ENCODE data around the gene LMF1. TPM values are rescaled to one million over a fixed set of nuclear protein-coding genes. Genes with fewer than 3 reads are reported as not detected.

Gene LMF1
- total RNA-seq, 1 donor from 2014 or later, result 14.3 TPM

- no peaks in the 10 kb centered on the region for H3K4me1 Mint-ChIP-seq (ENCODE audit: low read depth)
- no peaks in the 10 kb centered on the region for H3K36me3 Mint-ChIP-seq (ENCODE audit: low read depth)
- no peak for DNase-seq (ENCODE audit: low spot score)
- H3K27me3 Mint-ChIP-seq (ENCODE audit: low read depth), result peaks cover 22% of the 10 kb centered on the region
- no peak overlapping the region for H3K27ac Mint-ChIP-seq
- no peaks in the 10 kb centered on the region for H3K9me3 Mint-ChIP-seq
- intact Hi-C loops (cut with micrococcal nuclease), result no loop called here
- no peak overlapping the region for H3K4me3 Mint-ChIP-seq (ENCODE audit: low read depth)
These were observed 7.6 kb upstream of the LMF1 start for GRCh38 chr16:978403-978802.

- Mint-ChIP-seq H3K27ac (no peak overlapping the region), H3K36me3 (ENCODE audit: low read depth) (no peaks in the 10 kb centered on the region), H3K27me3 (ENCODE audit: low read depth) (peaks cover 18% of the 10 kb centered on the region), H3K4me3 (ENCODE audit: low read depth) (no peak overlapping the region), H3K4me1 (ENCODE audit: low read depth) (no peaks in the 10 kb centered on the region), H3K9me3 (no peaks in the 10 kb centered on the region)
- intact Hi-C loops (cut with micrococcal nuclease), result no loop called here
- no peak for DNase-seq (ENCODE audit: low spot score)
These were observed 7.1 kb upstream of the LMF1 start for GRCh38 chr16:977896-978295.

DNA sequence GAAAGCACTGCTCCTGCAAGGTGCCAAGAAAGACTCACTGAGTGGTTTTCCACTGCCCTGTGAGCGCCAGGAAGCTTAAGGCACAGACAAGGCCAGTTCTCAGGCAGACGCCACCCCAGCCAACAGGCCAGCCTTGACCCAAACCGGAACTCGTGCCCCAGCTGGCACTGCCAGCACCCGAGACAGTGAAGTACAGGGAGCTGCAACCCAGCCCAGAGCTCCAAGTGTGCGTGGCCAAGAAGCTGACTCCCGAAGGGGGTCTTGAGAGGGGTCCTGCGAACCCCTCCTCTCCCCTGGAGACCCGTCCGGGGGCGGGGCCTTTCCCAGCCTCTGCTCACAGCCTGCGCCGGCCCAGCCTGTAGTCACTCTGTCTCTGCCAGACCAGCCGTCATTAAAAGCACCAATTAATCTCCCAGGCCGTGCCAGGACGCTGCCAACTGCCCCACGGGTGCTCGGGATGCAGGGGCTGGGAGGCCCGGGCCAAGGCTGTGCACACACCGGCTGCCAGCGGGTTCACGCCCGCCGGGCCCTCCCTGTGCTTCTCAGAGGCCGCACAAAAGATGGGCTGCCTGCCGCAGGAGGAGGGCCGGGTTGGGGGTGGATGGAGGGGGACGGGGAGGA is 6.4 kb upstream of the LMF1 start:
- Mint-ChIP-seq H3K27me3 (ENCODE audit: low read depth) (peaks cover 14% of the 10 kb centered on the region), H3K4me3 (ENCODE audit: low read depth) (no peak overlapping the region), H3K9me3 (no peaks in the 10 kb centered on the region), H3K4me1 (ENCODE audit: low read depth) (no peaks in the 10 kb centered on the region), H3K27ac (no peak overlapping the region), H3K36me3 (ENCODE audit: low read depth) (no peaks in the 10 kb centered on the region)
- DNase-seq (ENCODE audit: low spot score), result no peak
- intact Hi-C loops (cut with micrococcal nuclease), result no loop called here

DNA sequence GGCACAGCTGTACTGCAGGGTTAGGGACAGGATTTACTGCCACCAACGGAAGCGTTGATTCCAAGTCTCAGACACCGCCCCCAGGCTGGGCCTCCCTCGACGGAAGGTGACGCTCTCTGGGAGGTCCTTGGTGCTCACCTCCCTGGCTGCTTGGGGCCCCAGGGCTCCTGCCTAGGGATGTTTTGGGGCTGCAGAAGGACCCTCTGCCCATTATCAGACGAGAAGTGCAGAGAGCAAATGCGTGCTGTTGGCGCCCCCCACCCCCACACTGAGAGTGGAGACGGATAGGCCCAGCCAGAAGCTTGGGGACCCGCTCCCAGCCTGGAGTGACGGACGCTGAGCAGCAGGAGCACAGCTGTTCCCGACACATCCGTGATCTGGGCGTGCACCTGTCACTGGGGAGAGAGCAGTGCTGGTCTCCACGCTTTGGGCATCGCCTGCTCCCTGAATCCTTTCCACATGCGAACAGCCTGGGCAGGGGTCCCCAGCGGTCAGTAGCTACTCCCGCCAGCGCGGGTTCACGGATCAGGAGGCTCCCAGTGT is 5.7 kb upstream of the LMF1 start:
- intact Hi-C loops (cut with micrococcal nuclease), result no loop called here
- Mint-ChIP-seq H3K4me1 (ENCODE audit: low read depth) (no peaks in the 10 kb centered on the region), H3K36me3 (ENCODE audit: low read depth) (no peaks in the 10 kb centered on the region), H3K27me3 (ENCODE audit: low read depth) (peaks cover 20% of the 10 kb centered on the region), H3K4me3 (ENCODE audit: low read depth) (no peak overlapping the region), H3K27ac (no peak overlapping the region), H3K9me3 (no peaks in the 10 kb centered on the region)
- no peak for DNase-seq (ENCODE audit: low spot score)

- intact Hi-C loops (cut with micrococcal nuclease), result no loop called here
- H3K4me3 Mint-ChIP-seq (ENCODE audit: low read depth), result no peak overlapping the region
- H3K4me1 Mint-ChIP-seq (ENCODE audit: low read depth), result no peaks in the 10 kb centered on the region
- peaks cover 19% of the 10 kb centered on the region for H3K27me3 Mint-ChIP-seq (ENCODE audit: low read depth)
- DNase-seq (ENCODE audit: low spot score), result no peak
- H3K36me3 Mint-ChIP-seq (ENCODE audit: low read depth), result no peaks in the 10 kb centered on the region
- no peaks in the 10 kb centered on the region for H3K9me3 Mint-ChIP-seq
- no peak overlapping the region for H3K27ac Mint-ChIP-seq
These were observed 4.5 kb upstream of the LMF1 start for GRCh38 chr16:975291-975690.

DNA sequence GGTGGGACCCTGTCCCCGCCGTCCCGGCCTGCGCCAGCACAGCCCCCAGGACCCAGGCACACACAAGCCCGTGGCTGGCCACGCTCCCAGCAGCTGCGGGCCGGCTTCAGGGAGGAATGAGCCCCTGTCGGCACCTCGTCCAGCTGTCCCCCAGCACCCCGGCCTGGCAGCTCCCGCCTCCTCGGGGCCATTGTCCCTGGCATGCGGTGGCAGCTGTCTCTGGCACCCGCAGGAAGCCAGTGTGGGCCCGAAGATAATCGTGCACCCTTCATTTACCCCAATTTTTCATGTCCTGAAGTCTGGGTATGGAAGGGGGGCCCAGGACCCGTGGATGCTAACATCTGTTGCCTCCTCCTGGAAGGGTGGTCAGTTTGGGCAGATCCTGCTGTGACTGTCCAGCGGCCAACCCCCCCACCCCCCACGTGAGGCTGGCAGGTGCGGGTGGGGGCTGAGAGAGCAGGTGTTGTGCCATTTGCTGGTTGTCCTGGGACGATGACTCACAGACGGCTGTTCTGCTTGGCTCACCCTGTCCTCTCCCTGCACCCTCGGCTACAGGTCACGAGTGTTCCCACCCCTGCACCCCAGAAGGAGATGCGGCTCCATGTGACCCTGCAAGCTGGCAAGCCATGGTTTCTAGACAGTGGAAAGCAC is 4.0 kb upstream of the LMF1 start:
- no peaks in the 10 kb centered on the region for H3K36me3 Mint-ChIP-seq (ENCODE audit: low read depth)
- intact Hi-C loops (cut with micrococcal nuclease), result no loop called here
- peaks cover 19% of the 10 kb centered on the region for H3K27me3 Mint-ChIP-seq (ENCODE audit: low read depth)
- DNase-seq (ENCODE audit: low spot score), result no peak
- H3K4me3 Mint-ChIP-seq (ENCODE audit: low read depth), result no peak overlapping the region
- H3K9me3 Mint-ChIP-seq, result no peaks in the 10 kb centered on the region
- H3K4me1 Mint-ChIP-seq (ENCODE audit: low read depth), result peaks cover under 1% of the 10 kb centered on the region
- no peak overlapping the region for H3K27ac Mint-ChIP-seq

GRCh38 chr16:974001-974601 is 3.3 kb upstream of the LMF1 start:
- intact Hi-C loops (cut with micrococcal nuclease), result no loop called here
- peaks cover 2% of the 10 kb centered on the region for H3K4me1 Mint-ChIP-seq (ENCODE audit: low read depth)
- no peak overlapping the region for H3K4me3 Mint-ChIP-seq (ENCODE audit: low read depth)
- no peak for DNase-seq (ENCODE audit: low spot score)
- H3K27me3 Mint-ChIP-seq (ENCODE audit: low read depth), result peaks cover 14% of the 10 kb centered on the region
- no peaks in the 10 kb centered on the region for H3K9me3 Mint-ChIP-seq
- no peaks in the 10 kb centered on the region for H3K36me3 Mint-ChIP-seq (ENCODE audit: low read depth)
- H3K27ac Mint-ChIP-seq, result no peak overlapping the region

DNA sequence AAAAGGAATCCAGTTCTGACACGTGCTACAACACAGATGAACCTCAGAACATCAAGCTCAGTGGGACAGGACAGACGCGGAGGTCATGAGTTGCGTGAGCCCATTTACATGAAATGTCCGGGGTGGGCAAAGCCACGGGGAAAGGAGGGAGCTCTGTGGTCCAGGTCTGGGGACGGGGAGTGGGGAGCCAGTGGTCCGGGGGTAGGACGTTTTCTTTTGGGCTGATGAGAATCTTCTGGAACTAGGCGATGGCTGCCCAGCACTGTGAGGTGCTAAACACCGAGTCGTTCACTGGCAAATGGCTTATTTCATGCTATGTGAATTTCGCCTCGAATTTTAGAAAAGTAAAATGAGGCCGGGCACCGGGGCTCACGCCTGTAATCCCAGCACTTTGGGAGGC is 2.6 kb upstream of the LMF1 start:
- no peak overlapping the region for H3K27ac Mint-ChIP-seq
- DNase-seq (ENCODE audit: low spot score), result no peak
- H3K9me3 Mint-ChIP-seq, result no peaks in the 10 kb centered on the region
- H3K4me1 Mint-ChIP-seq (ENCODE audit: low read depth), result peaks cover 6% of the 10 kb centered on the region
- peaks cover 5% of the 10 kb centered on the region for H3K36me3 Mint-ChIP-seq (ENCODE audit: low read depth)
- peaks cover 13% of the 10 kb centered on the region for H3K27me3 Mint-ChIP-seq (ENCODE audit: low read depth)
- intact Hi-C loops (cut with micrococcal nuclease), result no loop called here
- no peak overlapping the region for H3K4me3 Mint-ChIP-seq (ENCODE audit: low read depth)

GRCh38 chr16:972316-973002 is 1.7 kb upstream of the LMF1 start:
- peaks cover 7% of the 10 kb centered on the region for H3K27me3 Mint-ChIP-seq (ENCODE audit: low read depth)
- intact Hi-C loops (cut with micrococcal nuclease), result no loop called here
- H3K36me3 Mint-ChIP-seq (ENCODE audit: low read depth), result peaks cover 7% of the 10 kb centered on the region
- no peak overlapping the region for H3K4me3 Mint-ChIP-seq (ENCODE audit: low read depth)
- DNase-seq (ENCODE audit: low spot score), result no peak
- no peaks in the 10 kb centered on the region for H3K9me3 Mint-ChIP-seq
- H3K4me1 Mint-ChIP-seq (ENCODE audit: low read depth), result peaks cover 8% of the 10 kb centered on the region
- no peak overlapping the region for H3K27ac Mint-ChIP-seq

DNA sequence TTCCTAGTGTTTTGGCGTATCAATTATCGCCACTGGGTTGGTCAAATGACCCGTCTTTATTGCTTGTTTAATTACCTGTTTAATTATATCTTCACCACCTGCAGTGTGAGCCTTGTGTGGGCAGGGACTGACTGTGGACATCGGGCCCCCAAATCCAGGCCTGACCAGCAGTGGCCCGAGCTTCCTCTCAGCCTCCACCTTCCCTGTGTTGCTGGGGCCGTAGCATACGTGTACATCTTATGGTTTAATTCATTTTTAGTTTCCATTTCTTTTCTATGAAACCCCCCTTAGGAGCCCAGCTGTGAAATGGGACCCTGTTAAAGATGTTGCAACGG is 1.2 kb upstream of the LMF1 start:
- H3K4me1 Mint-ChIP-seq (ENCODE audit: low read depth), result peaks cover 8% of the 10 kb centered on the region
- peaks cover 9% of the 10 kb centered on the region for H3K36me3 Mint-ChIP-seq (ENCODE audit: low read depth)
- no peak for DNase-seq (ENCODE audit: low spot score)
- intact Hi-C loops (cut with micrococcal nuclease), result no loop called here
- H3K27ac Mint-ChIP-seq, result no peak overlapping the region
- H3K27me3 Mint-ChIP-seq (ENCODE audit: low read depth), result peaks cover 7% of the 10 kb centered on the region
- no peaks in the 10 kb centered on the region for H3K9me3 Mint-ChIP-seq
- H3K4me3 Mint-ChIP-seq (ENCODE audit: low read depth), result peak overlapping the region; percentile 45

DNA sequence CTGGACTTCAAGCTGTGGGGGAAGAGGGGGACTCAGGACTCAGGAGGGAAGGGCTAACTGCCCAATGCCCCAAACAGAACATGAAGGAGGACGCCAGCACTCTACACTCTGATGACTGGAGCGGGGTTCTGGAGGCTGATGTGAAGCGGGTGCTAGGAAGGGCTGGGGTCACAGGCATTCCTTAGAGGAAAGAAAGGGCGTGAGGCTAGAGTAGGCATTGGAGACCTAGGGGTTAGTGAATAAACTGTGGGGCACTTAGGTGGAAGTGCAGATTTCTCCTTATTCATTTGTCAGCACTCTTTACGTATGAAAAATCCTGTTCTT is 760 bp upstream of the LMF1 start:
- intact Hi-C loops (cut with micrococcal nuclease), result no loop called here
- no peak overlapping the region for H3K4me3 Mint-ChIP-seq (ENCODE audit: low read depth)

DNA sequence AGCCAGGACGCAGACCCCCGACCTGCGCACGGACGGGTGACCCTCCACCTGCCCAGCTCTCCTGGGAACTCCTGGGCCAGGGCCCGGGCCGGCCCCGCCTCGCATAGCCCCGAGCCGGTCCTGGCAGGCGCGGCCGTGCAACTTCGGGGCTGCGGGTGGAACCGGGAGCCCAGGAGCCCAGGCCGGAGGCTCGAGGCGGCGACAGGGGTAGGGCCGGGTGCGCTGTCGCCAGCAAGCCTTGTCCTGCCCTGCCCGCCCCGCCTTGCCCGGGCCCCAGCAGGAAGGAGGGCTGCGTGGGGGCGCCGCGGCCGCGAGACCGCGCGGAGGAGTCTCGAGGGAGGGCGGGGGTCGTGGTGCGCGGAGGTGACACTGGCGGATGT is 408 bp downstream of the LMF1 start:
- Mint-ChIP-seq H3K4me1 (ENCODE audit: low read depth) (peaks cover 8% of the 10 kb centered on the region), H3K27me3 (ENCODE audit: low read depth) (peaks cover 7% of the 10 kb centered on the region), H3K9me3 (peaks cover 5% of the 10 kb centered on the region), H3K4me3 (ENCODE audit: low read depth) (peak overlapping the region; percentile 75), H3K27ac (no peak overlapping the region), H3K36me3 (ENCODE audit: low read depth) (peaks cover 22% of the 10 kb centered on the region)
- no peak for DNase-seq (ENCODE audit: low spot score)
- intact Hi-C loops (cut with micrococcal nuclease), result no loop called here

More for the DNA sequence above, 760 bp upstream of the LMF1 start:
- Mint-ChIP-seq H3K4me1 (ENCODE audit: low read depth) (peaks cover 8% of the 10 kb centered on the region), H3K9me3 (no peaks in the 10 kb centered on the region), H3K36me3 (ENCODE audit: low read depth) (peaks cover 12% of the 10 kb centered on the region), H3K27me3 (ENCODE audit: low read depth) (peaks cover 7% of the 10 kb centered on the region), H3K27ac (no peak overlapping the region)
- DNase-seq (ENCODE audit: low spot score), result no peak
